OCI-LY3 (cell line): ENCODE data around the gene ITGA11.
"Not testable (repeated sequence)": the region's sequence is repeated elsewhere in the genome, so short reads cannot be mapped to it uniquely, and the experiment has no call there.

Experiments used
- H2AFZ ChIP-seq: fragments of 200-600, 300-600 bp; shearing (Covaris generic); 2 replicates; pipeline ENCODE4 v1.6.0; 2014; ENCODE audit warnings: antibody characterized with exemption, low read depth, low read length
- H3K27ac ChIP-seq: fragments of 200-600, 300-600 bp; sonication (generic); 2 replicates; pipeline ENCODE4 v1.5.1; 2014; ENCODE audit warnings: mild to moderate bottlenecking, low read length, moderate library complexity, mixed read lengths
- H3K27me3 ChIP-seq: fragments of 200-600, 300-600 bp; sonication (generic); 2 replicates; pipeline ENCODE4 v1.6.1; 2014; ENCODE audit warnings: low read depth, low read length, mixed read lengths
- H3K36me3 ChIP-seq: fragments of 200-600, 300-600 bp; sonication (generic); replicated peaks from 2 replicates; pipeline ENCODE3; 2014; ENCODE audit warnings: low read depth, low read length, mixed read lengths
- H3K4me1 ChIP-seq: fragments of 300-600, 200-600 bp; sonication (generic); 2 replicates; pipeline ENCODE4 v1.6.1; 2014; ENCODE audit warnings: low read length, mixed read lengths
- H3K4me2 ChIP-seq: fragments of 200-600, 300-600 bp; sonication (generic); 2 replicates; pipeline ENCODE4 v1.6.1; 2014; ENCODE audit warnings: low read length, mixed read lengths
- H3K4me3 ChIP-seq: fragments of 300-600, 200-600 bp; sonication (generic); 2 replicates; pipeline ENCODE4 v1.5.1; 2014; ENCODE audit warnings: antibody characterized with exemption, mild to moderate bottlenecking, low read length, moderate library complexity
- H3K79me2 ChIP-seq: fragments of 300-600, 200-600 bp; shearing (Covaris generic); 2 replicates; pipeline ENCODE4 v1.6.1; 2014; ENCODE audit warnings: mild to moderate bottlenecking, low read length, mixed read lengths
- H3K9ac ChIP-seq: fragments of 300-600, 200-600 bp; shearing (Covaris generic); 2 replicates; pipeline ENCODE4 v1.6.0; 2014; ENCODE audit warnings: mild to moderate bottlenecking, low read length, moderate library complexity
- H3K9me3 ChIP-seq: fragments of 200-600, 300-600 bp; shearing (Covaris generic); 2 replicates; pipeline ENCODE4 v1.6.1; 2014; ENCODE audit warnings: low read length, mixed read lengths; ENCODE audit not compliant: insufficient read depth
- H4K20me1 ChIP-seq: fragments of 200-600, 300-600 bp; sonication (generic); 2 replicates; pipeline ENCODE4 v1.6.1; 2016; ENCODE audit warnings: low read length, mixed read lengths; ENCODE audit not compliant: insufficient read depth
- EZH2phosphoT487 ChIP-seq: fragments of 200-600 bp; shearing (Covaris generic); IDR thresholded peaks from 2 replicates; pipeline ENCODE4 v1.6.1; 2018; ENCODE audit warnings: antibody characterized with exemption, mixed run types, low read depth
- TF ChIP-seq, protein P1 (sequence below): fragments of 200-600, 300-600 bp; sonication (generic); IDR thresholded peaks from 2 replicates; pipeline ENCODE4 v1.5.1; 2014; ENCODE audit warnings: antibody characterized with exemption, low read length, low read depth

Gene ITGA11

GRCh38 chr15:68401496-68402431, 30.2 kb downstream of the ITGA11 start:
- H3K79me2 ChIP-seq, result no peaks in the 10 kb centered on the region
- no peak overlapping the region for H3K9ac ChIP-seq
- no peaks in the 10 kb centered on the region for H3K36me3 ChIP-seq
- H3K27ac ChIP-seq, result no peak overlapping the region
- no peak overlapping the region for H2AFZ ChIP-seq
- no peaks in the 10 kb centered on the region for H3K27me3 ChIP-seq
- no peaks in the 10 kb centered on the region for H3K9me3 ChIP-seq
- no peak overlapping the region for H3K4me2 ChIP-seq
- H3K4me1 ChIP-seq, result no peaks in the 10 kb centered on the region
- TF ChIP-seq, protein P1, sequence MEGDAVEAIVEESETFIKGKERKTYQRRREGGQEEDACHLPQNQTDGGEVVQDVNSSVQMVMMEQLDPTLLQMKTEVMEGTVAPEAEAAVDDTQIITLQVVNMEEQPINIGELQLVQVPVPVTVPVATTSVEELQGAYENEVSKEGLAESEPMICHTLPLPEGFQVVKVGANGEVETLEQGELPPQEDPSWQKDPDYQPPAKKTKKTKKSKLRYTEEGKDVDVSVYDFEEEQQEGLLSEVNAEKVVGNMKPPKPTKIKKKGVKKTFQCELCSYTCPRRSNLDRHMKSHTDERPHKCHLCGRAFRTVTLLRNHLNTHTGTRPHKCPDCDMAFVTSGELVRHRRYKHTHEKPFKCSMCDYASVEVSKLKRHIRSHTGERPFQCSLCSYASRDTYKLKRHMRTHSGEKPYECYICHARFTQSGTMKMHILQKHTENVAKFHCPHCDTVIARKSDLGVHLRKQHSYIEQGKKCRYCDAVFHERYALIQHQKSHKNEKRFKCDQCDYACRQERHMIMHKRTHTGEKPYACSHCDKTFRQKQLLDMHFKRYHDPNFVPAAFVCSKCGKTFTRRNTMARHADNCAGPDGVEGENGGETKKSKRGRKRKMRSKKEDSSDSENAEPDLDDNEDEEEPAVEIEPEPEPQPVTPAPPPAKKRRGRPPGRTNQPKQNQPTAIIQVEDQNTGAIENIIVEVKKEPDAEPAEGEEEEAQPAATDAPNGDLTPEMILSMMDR, result no peak
- TF ChIP-seq EZH2phosphoT487, result no peak
- no peaks in the 10 kb centered on the region for H4K20me1 ChIP-seq
- no peak overlapping the region for H3K4me3 ChIP-seq

- H3K36me3 ChIP-seq, result no peaks in the 10 kb centered on the region
- H3K9me3 ChIP-seq, result no peaks in the 10 kb centered on the region
- H4K20me1 ChIP-seq, result no peaks in the 10 kb centered on the region
- H3K79me2 ChIP-seq, result no peaks in the 10 kb centered on the region
- no peaks in the 10 kb centered on the region for H3K4me1 ChIP-seq
- H2AFZ ChIP-seq, result no peak overlapping the region
- no peak for TF ChIP-seq EZH2phosphoT487
- TF ChIP-seq, protein P1, result no peak
- H3K27me3 ChIP-seq, result no peaks in the 10 kb centered on the region
- no peak overlapping the region for H3K4me2 ChIP-seq
- H3K9ac ChIP-seq, result no peak overlapping the region
- H3K4me3 ChIP-seq, result no peak overlapping the region
- no peak overlapping the region for H3K27ac ChIP-seq
These were observed 31.9 kb downstream of the ITGA11 start for GRCh38 chr15:68400066-68400456.

GRCh38 chr15:68399096-68400065, 32.6 kb downstream of the ITGA11 start:
- H3K9me3 ChIP-seq, result no peaks in the 10 kb centered on the region
- no peak overlapping the region for H3K9ac ChIP-seq
- no peak overlapping the region for H3K27ac ChIP-seq
- no peaks in the 10 kb centered on the region for H3K79me2 ChIP-seq
- H3K27me3 ChIP-seq, result no peaks in the 10 kb centered on the region
- TF ChIP-seq, protein P1, result no peak
- no peak for TF ChIP-seq EZH2phosphoT487
- no peak overlapping the region for H2AFZ ChIP-seq
- no peaks in the 10 kb centered on the region for H4K20me1 ChIP-seq
- no peak overlapping the region for H3K4me2 ChIP-seq
- no peaks in the 10 kb centered on the region for H3K36me3 ChIP-seq
- H3K4me3 ChIP-seq, result no peak overlapping the region
- H3K4me1 ChIP-seq, result no peaks in the 10 kb centered on the region

- H3K4me2 ChIP-seq, H3K27ac ChIP-seq, H3K4me1 ChIP-seq, H4K20me1 ChIP-seq, H3K27me3 ChIP-seq, H3K9me3 ChIP-seq, H3K9ac ChIP-seq, H3K4me3 ChIP-seq, H3K79me2 ChIP-seq, H2AFZ ChIP-seq, H3K36me3 ChIP-seq: not testable (repeated sequence)
These were observed 34.0 kb downstream of the ITGA11 start for GRCh38 chr15:68397999-68398398.
